GM18502 (cell line): Measurements from ENCODE around the gene KIZ.

Source experiments
- ATAC-seq: cut with Tn5 transposase; IDR thresholded peaks from one replicate; pipeline ENCODE4 v1.9.1; 2021; ENCODE audit warnings: mild to moderate bottlenecking; ENCODE audit not compliant: unreplicated experiment, poor library complexity

Gene KIZ, protein sequence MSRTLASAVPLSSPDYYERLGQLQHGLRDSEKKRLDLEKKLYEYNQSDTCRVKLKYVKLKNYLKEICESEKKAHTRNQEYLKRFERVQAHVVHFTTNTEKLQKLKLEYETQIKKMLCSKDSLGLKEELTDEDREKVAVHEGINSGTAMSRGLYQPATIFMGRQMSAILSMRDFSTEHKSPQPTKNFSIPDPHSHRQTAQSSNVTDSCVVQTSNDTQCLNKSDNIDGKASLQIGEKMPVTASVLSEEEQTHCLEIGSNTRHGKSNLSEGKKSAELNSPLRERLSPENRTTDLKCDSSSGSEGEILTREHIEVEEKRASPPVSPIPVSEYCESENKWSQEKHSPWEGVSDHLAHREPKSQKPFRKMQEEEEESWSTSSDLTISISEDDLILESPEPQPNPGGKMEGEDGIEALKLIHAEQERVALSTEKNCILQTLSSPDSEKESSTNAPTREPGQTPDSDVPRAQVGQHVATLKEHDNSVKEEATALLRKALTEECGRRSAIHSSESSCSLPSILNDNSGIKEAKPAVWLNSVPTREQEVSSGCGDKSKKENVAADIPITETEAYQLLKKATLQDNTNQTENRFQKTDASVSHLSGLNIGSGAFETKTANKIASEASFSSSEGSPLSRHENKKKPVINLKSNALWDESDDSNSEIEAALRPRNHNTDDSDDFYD

GRCh38 chr20:21125849-21126580 is at the start of gene KIZ:
Gene KIZ (plus strand): TSS chr20:21126082. CDS start chr20:21126116, 34 bp downstream.
- peak; percentile 97 for ATAC-seq

DNA sequence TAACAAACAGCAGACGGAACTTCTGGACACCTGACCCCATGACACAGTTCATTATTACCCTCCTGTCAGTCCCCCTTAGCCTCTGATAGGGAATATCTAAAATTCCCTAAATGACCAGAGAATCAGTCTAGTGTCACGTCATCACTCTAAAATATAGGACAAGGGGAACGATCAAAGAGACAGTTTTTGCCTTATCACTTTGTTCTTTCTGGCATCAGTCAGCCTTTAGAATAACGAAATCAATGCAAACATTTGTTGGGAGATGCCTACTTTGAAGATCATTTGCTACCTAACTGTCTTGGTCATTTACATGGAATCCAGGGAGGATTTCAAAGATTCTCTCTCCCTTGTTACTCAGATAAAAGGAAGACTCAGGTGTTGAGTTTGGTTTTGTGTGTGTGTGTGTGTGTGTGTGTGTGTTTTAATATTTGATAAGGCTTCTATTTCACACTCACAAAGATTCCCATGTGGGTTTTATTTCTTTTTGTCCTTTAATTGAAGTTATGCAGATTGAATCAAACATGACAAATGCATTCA is 48.0 kb upstream of the KIZ start:
- no peak for ATAC-seq

DNA sequence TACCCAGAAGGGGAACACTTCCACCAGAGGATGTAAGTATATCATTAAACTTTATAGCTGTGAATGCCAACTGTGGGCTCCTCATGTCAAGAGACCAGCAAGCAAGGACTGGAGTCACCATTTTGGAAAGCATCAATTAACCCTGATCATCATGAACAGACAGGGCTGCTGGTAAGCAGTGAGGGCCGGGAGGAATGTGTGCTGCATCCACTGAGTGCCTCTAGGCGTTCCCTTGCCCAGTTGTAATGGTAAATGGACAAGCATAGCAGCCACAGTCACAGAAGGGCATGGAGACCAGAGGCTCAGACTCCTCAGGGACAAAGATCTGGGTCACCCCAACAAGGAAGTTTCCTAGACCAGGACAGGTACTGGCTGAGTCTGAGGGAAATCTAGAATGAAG is 43.3 kb upstream of the KIZ start:
- ATAC-seq, result no peak

DNA sequence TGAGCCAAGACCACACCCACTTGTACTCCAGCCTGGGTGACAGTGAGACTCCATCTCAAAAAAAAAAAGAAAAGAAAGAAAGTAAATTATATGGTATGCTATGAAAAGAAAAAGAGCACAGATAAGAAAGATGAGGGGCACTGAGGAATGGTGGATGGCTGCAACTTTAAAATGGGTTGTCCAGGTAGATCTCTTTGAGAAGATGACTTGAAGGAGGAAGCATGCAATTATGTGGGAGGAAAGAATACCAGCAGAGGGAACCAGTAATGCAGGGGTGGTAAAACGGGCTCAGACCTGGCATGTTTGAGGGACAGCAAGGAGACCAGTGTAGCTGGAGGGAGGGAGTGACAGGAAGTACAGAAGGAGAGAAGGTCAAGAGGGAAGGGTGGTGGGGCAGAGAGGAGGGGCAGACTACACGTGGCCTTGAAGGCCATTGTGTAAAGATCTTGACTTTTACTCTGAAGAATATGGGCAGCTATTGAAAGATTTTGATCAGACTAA is 42.0 kb upstream of the KIZ start:
- ATAC-seq, result no peak

DNA sequence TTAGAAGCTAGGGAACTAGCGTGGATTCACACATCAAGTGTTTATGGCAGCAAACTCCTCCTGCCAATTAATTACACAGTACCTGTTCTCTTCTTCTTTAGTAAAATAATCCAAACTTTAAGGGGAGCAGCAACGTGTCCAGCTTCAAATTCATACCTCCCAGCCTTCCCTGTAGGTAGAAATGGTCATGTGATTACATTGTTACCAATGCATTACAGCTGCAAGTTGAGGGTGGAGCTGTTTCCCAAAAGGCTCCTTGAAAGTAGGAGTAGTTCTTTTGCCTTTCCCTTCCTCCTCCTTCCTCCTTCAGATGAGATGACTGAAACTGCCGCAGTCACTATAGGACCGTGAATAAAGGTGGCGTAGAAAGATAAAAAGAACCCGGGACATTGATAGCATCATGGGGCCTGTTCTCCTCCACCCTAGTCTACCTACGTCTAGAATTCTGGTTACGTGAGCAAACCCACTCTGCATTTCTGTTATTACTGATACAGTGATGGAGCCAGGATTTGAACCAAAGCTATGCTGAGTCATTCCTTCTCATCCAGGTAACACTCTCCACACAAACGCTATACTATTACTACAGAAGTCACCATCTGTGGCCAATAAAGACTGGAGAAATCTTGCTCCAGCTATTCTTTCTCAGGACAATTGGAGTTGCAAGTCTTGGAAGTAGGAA is 37.9 kb upstream of the KIZ start:
- no peak for ATAC-seq

GRCh38 chr20:21089391-21089790 is 36.5 kb upstream of the KIZ start:
- ATAC-seq, result no peak

DNA sequence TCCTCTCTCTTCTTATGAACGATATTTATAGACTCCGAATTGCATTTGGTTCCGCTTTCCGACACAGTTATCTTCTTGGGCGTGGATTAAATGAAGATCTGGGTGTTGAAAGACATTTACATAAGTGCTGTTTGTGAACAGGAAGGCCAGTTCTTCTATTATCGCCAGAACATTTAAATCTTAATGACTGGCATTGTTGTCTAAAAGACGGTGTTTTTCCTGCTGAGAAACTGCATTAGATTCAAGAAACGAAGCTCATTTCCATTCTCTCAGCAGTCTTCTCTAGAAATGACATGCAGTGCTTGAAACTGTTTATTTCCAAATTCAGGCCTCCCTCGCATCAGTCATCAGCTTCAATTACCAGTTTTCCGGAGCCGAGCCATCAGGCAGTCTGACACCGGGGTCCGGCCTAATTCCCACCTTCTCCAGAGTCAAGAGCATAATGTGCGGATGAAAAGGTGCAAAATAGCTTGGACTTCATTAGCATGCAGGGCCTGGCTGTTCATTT is 35.7 kb upstream of the KIZ start:
- no peak for ATAC-seq

DNA sequence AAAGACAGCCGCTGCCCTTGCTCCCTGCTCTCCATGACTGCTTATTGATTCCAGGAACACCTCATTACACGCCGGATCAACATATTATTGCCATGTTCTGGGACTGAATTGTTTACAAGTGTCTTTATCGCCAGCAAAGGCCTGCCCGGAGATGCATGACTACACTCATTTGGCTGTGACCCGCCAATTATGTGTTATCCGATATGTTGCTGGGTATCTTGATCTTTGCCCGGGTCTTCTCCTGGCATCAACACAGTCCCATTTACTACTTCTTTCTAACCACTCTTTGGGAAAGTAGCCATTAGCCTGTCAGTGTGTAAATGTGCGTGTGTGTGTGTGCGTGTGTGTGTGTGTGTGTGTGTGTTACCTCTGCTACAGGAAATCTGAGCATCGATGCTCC is 35.2 kb upstream of the KIZ start:
- no peak for ATAC-seq

DNA sequence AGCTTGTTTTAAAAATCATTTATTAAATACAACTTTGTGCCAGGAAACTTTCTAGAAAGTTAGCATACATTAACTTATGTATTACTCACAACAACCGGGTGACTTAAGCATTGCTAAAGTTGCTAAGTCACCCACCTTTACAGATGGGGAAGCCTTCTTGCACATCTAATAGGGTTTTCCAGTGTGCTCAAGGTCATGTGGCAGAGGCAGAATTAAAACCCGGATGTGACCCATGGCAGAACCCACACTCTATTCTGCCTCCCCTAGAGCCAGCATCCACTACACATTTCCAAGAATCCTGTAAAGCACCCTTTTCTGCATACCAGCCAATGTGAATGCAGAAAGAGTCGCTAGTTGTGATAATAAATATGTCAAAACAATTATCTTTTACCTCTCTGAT is 33.1 kb upstream of the KIZ start:
- no peak for ATAC-seq

DNA sequence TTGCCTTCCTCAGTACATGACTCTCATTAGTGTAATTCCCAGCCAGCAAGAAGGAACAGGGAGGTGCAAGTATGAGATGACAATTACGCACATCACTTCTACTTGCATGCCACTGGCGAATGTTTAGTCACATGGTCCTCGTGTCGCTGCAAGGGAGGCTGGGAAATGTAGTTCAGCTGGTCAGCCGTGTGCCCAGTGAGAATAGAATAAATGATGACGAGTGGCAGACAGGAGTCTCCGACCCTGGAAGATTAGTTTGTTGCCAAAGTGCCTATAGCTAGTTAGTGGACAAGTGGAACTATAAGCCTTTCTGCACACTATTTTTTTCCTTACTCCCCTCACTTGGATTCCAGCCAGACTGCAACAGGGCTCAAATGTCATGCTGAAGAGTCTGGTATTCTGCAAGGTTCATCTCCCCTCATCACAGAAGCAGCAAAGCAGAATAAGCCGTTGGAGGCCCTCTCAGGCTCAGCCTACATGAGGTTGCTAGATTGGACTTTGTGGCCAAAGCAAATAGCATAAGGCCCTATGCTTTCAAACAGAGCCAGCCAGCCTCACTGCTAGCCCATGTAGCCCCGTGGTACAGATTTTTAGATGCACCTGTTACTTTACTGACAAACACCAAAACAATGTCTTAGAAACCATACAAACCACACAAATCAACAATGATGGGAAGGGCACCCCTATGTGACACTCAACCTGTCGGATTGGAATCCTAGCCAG is 29.4 kb upstream of the KIZ start:
- ATAC-seq, result peak; percentile 56

- peak; percentile 36 for ATAC-seq
Observed at GRCh38 chr20:21099751-21100577, 25.9 kb upstream of the KIZ start.

GRCh38 chr20:21100578-21101452 is 25.1 kb upstream of the KIZ start:
- no peak for ATAC-seq

- no peak for ATAC-seq
Observed at GRCh38 chr20:21101453-21101931, 24.4 kb upstream of the KIZ start.

GRCh38 chr20:21101932-21102575 is 23.8 kb upstream of the KIZ start:
- no peak for ATAC-seq

DNA sequence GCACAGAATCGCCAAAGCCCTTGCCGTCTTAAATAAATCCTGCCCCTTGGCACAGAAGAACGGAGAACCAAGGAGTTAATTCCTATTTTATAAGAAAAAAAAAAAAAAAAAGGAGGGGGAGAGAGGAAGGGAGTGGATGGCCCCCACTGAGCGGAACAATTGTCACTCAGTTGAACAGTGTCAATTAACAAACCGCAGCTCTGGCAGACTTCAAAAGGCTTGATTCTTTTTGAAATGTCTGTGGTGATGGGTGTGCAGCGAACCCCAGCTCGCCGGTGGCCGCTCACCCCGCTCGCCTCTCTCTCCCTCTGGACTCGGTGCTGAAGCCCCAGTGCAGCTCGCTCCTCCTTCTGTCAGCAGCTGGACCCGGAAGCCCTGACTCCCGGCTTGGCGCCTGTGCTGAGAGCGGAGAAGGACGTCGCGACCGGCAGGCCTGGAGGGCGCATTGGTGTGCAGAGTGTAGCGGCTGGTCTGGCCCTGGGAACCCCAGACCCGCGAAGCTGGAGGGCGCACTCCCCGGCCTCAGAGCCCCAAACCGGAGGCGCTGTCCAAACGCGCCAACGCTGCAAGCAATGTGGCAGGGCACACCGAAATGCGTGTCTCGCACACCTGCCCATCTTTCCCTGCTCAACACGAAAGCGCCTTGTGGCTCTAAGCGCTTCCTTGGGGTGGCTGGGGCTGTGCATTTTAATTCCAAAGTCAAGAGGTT is 23.1 kb upstream of the KIZ start:
- ATAC-seq, result peak; percentile 49
